Gastrocnemius medialis (tissue), 4 donors: Measurements from ENCODE around the gene TAS2R46.

Experiments used
- CTCF ChIP-seq, 5 experiments: fragments of 450-650 bp in 3 of 5; fragments of 200-600 bp in 2 of 5; sonication (generic) in 2 of 5; IDR thresholded peaks in 4 of 5; conservative IDR thresholded peaks in 1 of 5; 1 replicate in 4 of 5; 2 replicates in 1 of 5; pipeline ENCODE4 v1.5.1; 2016 to 2019; ENCODE audit warnings: antibody characterized with exemption in 5 of 5, mild to moderate bottlenecking in 3 of 5, moderate library complexity in 3 of 5
- POLR2A ChIP-seq, 2 donors: fragments of 450-650 bp; IDR thresholded peaks; one replicate each; pipeline ENCODE4 v1.6.1; 2017; ENCODE audit warnings: antibody characterized with exemption in 2 of 2, mild to moderate bottlenecking in 2 of 2, moderate library complexity in 2 of 2

GRCh38 chr12:11108862-11109261 lies 46.8 kb upstream of the TAS2R46 start:
- TF ChIP-seq POLR2A (IDR thresholded peaks at IDR 0.05) (no peak), CTCF (IDR thresholded peaks at IDR 0.05 in 4 of 5, conservative IDR thresholded peaks at IDR 0.05 in 1 of 5) (no peak)
